ENCODE measurements around the gene MFSD6L. TPM values are rescaled to one million over a fixed set of nuclear protein-coding genes. Genes with fewer than 3 reads are reported as not detected.
A peak's percentile ranks its signal among the peaks of the same experiment; 100 is the strongest.

Gene MFSD6L
- total RNA-seq, 4 donors from 2014 or later: 0.17 to 0.33 TPM; not detected in 2

- WGBS: 96% methylated on average over 6 of the region's 7 CpGs
- no peaks in the 10 kb centered on the region for H3K4me1 ChIP-seq
- H3K36me3 ChIP-seq: peaks cover 0 to 3% (median 0%) of the 10 kb centered on the region in 4 donors
- TF ChIP-seq POLR2A (IDR thresholded peaks at IDR 0.05; ENCODE audit: low read depth) (no peak), POLR2AphosphoS5 (IDR thresholded peaks at IDR 0.05) (no peak), EP300 (IDR thresholded peaks at IDR 0.05) (no peak), CTCF (IDR thresholded peaks at IDR 0.05) (no peak)
- intact Hi-C loops (cut with DNase I): no loop called here
- no peak overlapping the region for H3K27ac ChIP-seq (replicated peaks in 1 of 4)
- H3K4me3 ChIP-seq: no peak overlapping the region
- DNase-seq (ENCODE audit: extremely low spot score): peak; percentile 57
- H3K27me3 ChIP-seq: peaks cover 0 to 66% (median 5%) of the 10 kb centered on the region in 4 donors
- H3K9me3 ChIP-seq: no peaks in the 10 kb centered on the region
These were observed 32.2 kb upstream of the MFSD6L start for GRCh38 chr17:8831234-8831849.

GRCh38 chr17:8830141-8830540, 31.0 kb upstream of the MFSD6L start:
- no peaks in the 10 kb centered on the region for H3K4me1 ChIP-seq
- WGBS: 80% methylated on average over 10 of the region's 10 CpGs
- DNase-seq (ENCODE audit: extremely low spot score): peak; percentile 90
- no peaks in the 10 kb centered on the region for H3K9me3 ChIP-seq
- H3K27ac ChIP-seq (replicated peaks in 1 of 4): no peak overlapping the region
- no peaks in the 10 kb centered on the region for H3K36me3 ChIP-seq
- intact Hi-C loops (cut with DNase I): no loop called here
- H3K27me3 ChIP-seq: peaks cover 0 to 58% (median 5%) of the 10 kb centered on the region in 4 donors
- H3K4me3 ChIP-seq: no peak overlapping the region
- TF ChIP-seq CTCF (IDR thresholded peaks at IDR 0.05): no peak
- TF ChIP-seq POLR2AphosphoS5 (IDR thresholded peaks at IDR 0.05): no peak
- no peak for TF ChIP-seq POLR2A (IDR thresholded peaks at IDR 0.05; ENCODE audit: low read depth)
- no peak for TF ChIP-seq EP300 (IDR thresholded peaks at IDR 0.05)

- Histone ChIP-seq H3K4me3 (no peak overlapping the region), H3K27me3 (peaks cover 0 to 50% (median 5%) of the 10 kb centered on the region in 4 donors), H3K9me3 (peaks cover 0 to 6% (median 2%) of the 10 kb centered on the region in 4 donors), H3K4me1 (no peaks in the 10 kb centered on the region), H3K27ac (replicated peaks in 1 of 4) (no peak overlapping the region), H3K36me3 (no peaks in the 10 kb centered on the region)
- TF ChIP-seq POLR2A (IDR thresholded peaks at IDR 0.05; ENCODE audit: low read depth) (no peak), EP300 (IDR thresholded peaks at IDR 0.05) (no peak), POLR2AphosphoS5 (IDR thresholded peaks at IDR 0.05) (no peak), CTCF (IDR thresholded peaks at IDR 0.05) (no peak)
- WGBS: 87% methylated on average over 15 of the region's 16 CpGs
- DNase-seq (ENCODE audit: extremely low spot score): peak; percentile 77
- intact Hi-C loops (cut with DNase I): no loop called here
These were observed 30.1 kb upstream of the MFSD6L start for GRCh38 chr17:8829036-8829941.

- WGBS: 100% methylated on average over 10 of the region's 20 CpGs
- no peak overlapping the region for H3K4me3 ChIP-seq
- intact Hi-C loops (cut with DNase I): no loop called here
- H3K36me3 ChIP-seq: no peaks in the 10 kb centered on the region
- no peak overlapping the region for H3K27ac ChIP-seq (replicated peaks in 1 of 4)
- no peak for TF ChIP-seq CTCF (IDR thresholded peaks at IDR 0.05)
- H3K4me1 ChIP-seq: no peaks in the 10 kb centered on the region
- H3K9me3 ChIP-seq: peaks cover 0 to 10% (median 3%) of the 10 kb centered on the region in 4 donors
- peaks cover 0 to 44% (median 5%) of the 10 kb centered on the region in 4 donors for H3K27me3 ChIP-seq
- DNase-seq (ENCODE audit: extremely low spot score): peak; percentile 70
These were observed 29.3 kb upstream of the MFSD6L start for GRCh38 chr17:8828517-8828875.

Data from esophagus muscularis mucosa (tissue), 4 donors.